Measurements from ENCODE around the gene ACTN1. TPM values are rescaled to one million over a fixed set of nuclear protein-coding genes. Genes with fewer than 3 reads are reported as not detected.

The ACTN1 gene
- polyA plus RNA-seq, 1 experiment: 1,184 TPM

GRCh38 chr14:68908803-68909202, 70.3 kb downstream of the ACTN1 start:
- no peak for TF ChIP-seq CTCF (IDR thresholded peaks at IDR 0.05; ENCODE audit: insufficient read depth, low read depth, low read length)
- Histone ChIP-seq H3K4me3 (ENCODE audit: low read depth, low read length) (no peak overlapping the region), H3K36me3 (ENCODE audit: control insufficient read depth, insufficient read depth, low read length) (peaks cover 57% of the 10 kb centered on the region), H3K27me3 (ENCODE audit: control insufficient read depth, insufficient read depth, low read length) (no peaks in the 10 kb centered on the region)
- ChIA-PET POLR2A (no interaction called here), CTCF (interaction anchor here (1.0 to 6.1 kb wide), 5 partner anchors 11 to 200 kb away, joined by 3 to 34 read pairs (median 5); no protein-coding TSS in a partner anchor)
- DNase-seq (ENCODE audit: low read depth): no peak

DNA sequence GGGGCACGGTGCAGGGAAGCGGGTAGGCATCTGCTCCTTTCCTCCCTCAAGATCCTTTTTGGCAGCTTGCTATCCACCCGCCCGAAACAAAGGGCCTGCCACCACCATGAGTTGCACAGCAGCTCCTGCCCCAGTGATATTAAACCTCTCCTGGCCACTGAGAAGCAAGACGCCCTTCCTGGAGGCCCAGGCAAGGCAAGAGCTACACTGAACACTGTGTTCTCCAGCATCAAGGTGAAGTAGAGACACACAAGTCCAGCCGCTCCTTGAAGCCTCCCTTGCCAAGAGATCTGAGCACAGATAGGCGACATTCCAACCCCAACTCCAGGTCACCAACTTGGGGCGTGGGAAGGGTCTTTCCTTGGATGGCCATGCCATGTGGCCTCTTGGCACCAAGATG, 70.9 kb downstream of the ACTN1 start:
- DNase-seq (ENCODE audit: low read depth): no peak
- CTCF ChIA-PET: interaction anchor here (1.4 to 3.8 kb wide), 3 partner anchors 11 to 190 kb away, joined by 3 to 19 read pairs (median 4); no protein-coding TSS in a partner anchor
- POLR2A ChIA-PET: no interaction called here
- TF ChIP-seq CTCF (IDR thresholded peaks at IDR 0.05; ENCODE audit: insufficient read depth, low read depth, low read length): no peak
- Histone ChIP-seq H3K27me3 (ENCODE audit: control insufficient read depth, insufficient read depth, low read length) (no peaks in the 10 kb centered on the region), H3K36me3 (ENCODE audit: control insufficient read depth, insufficient read depth, low read length) (peaks cover 60% of the 10 kb centered on the region), H3K4me3 (ENCODE audit: low read depth, low read length) (no peak overlapping the region)

- H3K27me3 ChIP-seq (ENCODE audit: control insufficient read depth, insufficient read depth, low read length): no peaks in the 10 kb centered on the region
- ChIA-PET POLR2A (no interaction called here), CTCF (interaction anchor here (1.1 kb wide), 1 partner anchor 184 kb away, joined by 4 read pairs; no protein-coding TSS in a partner anchor)
- no peak overlapping the region for H3K4me3 ChIP-seq (ENCODE audit: low read depth, low read length)
- no peak for DNase-seq (ENCODE audit: low read depth)
- no peak for TF ChIP-seq CTCF (IDR thresholded peaks at IDR 0.05; ENCODE audit: insufficient read depth, low read depth, low read length)
- H3K36me3 ChIP-seq (ENCODE audit: control insufficient read depth, insufficient read depth, low read length): peaks cover 67% of the 10 kb centered on the region
Observed at GRCh38 chr14:68906439-68906838, 72.7 kb downstream of the ACTN1 start.

GRCh38 chr14:68905107-68905895, 73.8 kb downstream of the ACTN1 start:
- no peak for DNase-seq (ENCODE audit: low read depth)
- Histone ChIP-seq H3K36me3 (ENCODE audit: control insufficient read depth, insufficient read depth, low read length) (peaks cover 71% of the 10 kb centered on the region), H3K4me3 (ENCODE audit: low read depth, low read length) (no peak overlapping the region), H3K27me3 (ENCODE audit: control insufficient read depth, insufficient read depth, low read length) (no peaks in the 10 kb centered on the region)
- ChIA-PET CTCF (interaction anchor here (0.8 to 1.2 kb wide), 2 partner anchors 10 to 11 kb away, joined by 3 read pairs; no protein-coding TSS in a partner anchor), POLR2A (no interaction called here)
- no peak for TF ChIP-seq CTCF (IDR thresholded peaks at IDR 0.05; ENCODE audit: insufficient read depth, low read depth, low read length)

DNA sequence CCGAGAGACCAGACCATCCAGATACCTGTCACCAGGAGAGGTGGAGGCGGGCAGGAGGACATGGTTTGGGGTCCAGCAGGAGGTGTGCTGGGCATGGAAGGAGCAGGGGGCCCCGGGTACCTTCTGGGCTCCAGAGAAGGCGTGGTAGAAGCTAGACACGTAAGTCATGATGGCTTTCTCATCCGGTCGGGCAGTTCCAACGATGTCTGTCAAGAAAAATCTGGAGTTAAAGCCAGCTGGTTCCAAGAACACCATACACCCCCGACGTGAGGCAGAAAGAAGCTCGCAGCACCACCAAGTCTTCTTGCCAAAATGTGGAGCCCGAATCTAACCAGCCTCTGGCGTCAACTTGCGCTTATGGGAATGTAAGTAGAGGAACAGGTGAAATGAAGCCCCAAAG, 76.7 kb downstream of the ACTN1 start:
- Histone ChIP-seq H3K4me3 (ENCODE audit: low read depth, low read length) (no peak overlapping the region), H3K27me3 (ENCODE audit: control insufficient read depth, insufficient read depth, low read length) (no peaks in the 10 kb centered on the region), H3K36me3 (ENCODE audit: control insufficient read depth, insufficient read depth, low read length) (peaks cover 69% of the 10 kb centered on the region)
- no peak for DNase-seq (ENCODE audit: low read depth)
- ChIA-PET CTCF (interaction anchor here (0.8 to 1.3 kb wide), 2 partner anchors 9 to 40 kb away, joined by 3 to 4 read pairs; no protein-coding TSS in a partner anchor), POLR2A (no interaction called here)
- no peak for TF ChIP-seq CTCF (IDR thresholded peaks at IDR 0.05; ENCODE audit: insufficient read depth, low read depth, low read length)

All from BJ (cell line).